HepG2 (cell line): ENCODE data around the gene TAF13. TPM values are rescaled to one million over a fixed set of nuclear protein-coding genes. Genes with fewer than 3 reads are reported as not detected.

Experiments
- ATAC-seq: fragments of 200-7000 bp; cut with Tn5 transposase; 3 replicates; pipeline ENCODE4 v1.9.1; 2020; ENCODE audit warnings: mild to moderate bottlenecking, moderate library complexity
- BruUV-seq: library from RNA; stranded (reverse); fragments of 400-500 nt; replicated peaks from 2 replicates; lab custom pipeline; 2021; lab: Mats Ljungman, UMichigan
- CTCF ChIA-PET: fragments of 300-600 bp; formaldehyde crosslinking; extraction: SDS; loops from one replicate; lab custom pipeline; 2021; ENCODE audit warnings: low total read pairs, inconsistent platforms, low intra/inter-chr PET ratio; lab: Yijun Ruan, JAX
- POLR2A ChIA-PET: fragments of 350-600 bp; sonication (Branson Sonifier 250); formaldehyde crosslinking; loops from one replicate; lab custom pipeline; 2020; ENCODE audit warnings: antibody characterized with exemption, inconsistent platforms; lab: Yijun Ruan, JAX
- DNase-seq: peaks from one replicate; pipeline ENCODE4 v3.0.0-alpha.2; 2015; ENCODE audit warnings: low spot score
- FAIRE-seq: peaks from 3 replicates; lab custom pipeline; 2011; peaks lifted over from hg19 to GRCh38; lab: Jason Lieb, UNC
- H2AFZ ChIP-seq: one replicate; pipeline ENCODE4 v1.6.1; 2011; ENCODE audit warnings: low read length, inconsistent platforms
- H3K27ac ChIP-seq: fragments of 300-600 bp; 3 replicates; pipeline ENCODE4 v1.8.0; 2011; ENCODE audit warnings: mixed run types, mild to moderate bottlenecking, mixed read lengths, low read length, inconsistent platforms; ENCODE audit not compliant: insufficient read depth; ENCODE audit errors: extremely low read length
- H3K27me3 ChIP-seq, 2 experiments: fragments of 200-600 bp in 1 of 2; 2 replicates in 1 of 2; 3 replicates in 1 of 2; pipeline versions ENCODE4 v1.6.0 to v1.8.0; 2011; ENCODE audit warnings: low read length in 2 of 2, mild to moderate bottlenecking in 2 of 2, moderate library complexity in 2 of 2, inconsistent platforms in 1 of 2; ENCODE audit not compliant: insufficient read depth in 2 of 2, control insufficient read depth in 1 of 2
- H3K36me3 ChIP-seq, 2 experiments: fragments of 200-600 bp in 1 of 2; replicated peaks in 1 of 2; 2 replicates in 1 of 2; 3 replicates in 1 of 2; pipeline versions ENCODE4 v1.5.1 to v1.8.0; 2011; ENCODE audit warnings: low read length in 2 of 2, inconsistent platforms in 1 of 2; ENCODE audit not compliant: insufficient read depth in 2 of 2, control insufficient read depth in 1 of 2
- H3K4me1 ChIP-seq: 2 replicates; pipeline ENCODE4 v1.5.1; 2012; ENCODE audit warnings: low read length, inconsistent platforms; ENCODE audit not compliant: insufficient read depth
- H3K4me2 ChIP-seq: 2 replicates; pipeline ENCODE4 v1.6.0; 2011; ENCODE audit warnings: low read depth, low read length, inconsistent platforms
- H3K4me3 ChIP-seq, 3 experiments: fragments of 200-600 bp in 1 of 3; sonication (generic), shearing (Covaris generic) in 1 of 3; replicated peaks in 1 of 3; 2 replicates each; pipeline ENCODE4 v1.5.1; 2011 to 2016; ENCODE audit warnings: low read length in 3 of 3, inconsistent platforms in 2 of 3, low read depth in 2 of 3, mild to moderate bottlenecking in 2 of 3, control low read depth in 1 of 3, mixed read lengths in 1 of 3; ENCODE audit not compliant: insufficient read depth in 1 of 3
- H3K79me2 ChIP-seq: one replicate; pipeline ENCODE4 v1.6.1; 2011; ENCODE audit warnings: low read length, inconsistent platforms; ENCODE audit not compliant: insufficient read depth
- H3K9ac ChIP-seq: 2 replicates; pipeline ENCODE4 v1.6.0; 2011; ENCODE audit warnings: mild to moderate bottlenecking, low read depth, low read length, inconsistent platforms; ENCODE audit not compliant: insufficient read depth
- H3K9me3 ChIP-seq: 2 replicates; pipeline ENCODE4 v1.5.1; 2012; ENCODE audit warnings: mild to moderate bottlenecking, low read length
- H4K20me1 ChIP-seq: 2 replicates; pipeline ENCODE4 v1.6.0; 2011; ENCODE audit warnings: inconsistent platforms, mild to moderate bottlenecking, low read length, moderate library complexity; ENCODE audit not compliant: insufficient read depth
- ARHGAP35 ChIP-seq: sonication (generic); formaldehyde crosslinking; IDR thresholded peaks from 2 replicates; pipeline ENCODE4 v1.9.0; 2022; ENCODE audit warnings: mild to moderate bottlenecking, inconsistent platforms, moderate library complexity, missing genetic modification reagents, borderline replicate concordance
- KAT8 ChIP-seq: IDR thresholded peaks from 2 replicates; pipeline ENCODE4 v1.6.1; 2016; ENCODE audit warnings: missing genetic modification reagents, missing compliant biosample characterization
- LCORL ChIP-seq, 2 experiments: fragments of 450-650 bp in 1 of 2; sonication (generic) in 1 of 2; formaldehyde crosslinking in 1 of 2; IDR thresholded peaks; 2 replicates each; pipeline versions ENCODE4 v1.5.0 to v1.6.1; 2017 to 2020; ENCODE audit warnings: antibody characterized with exemption in 1 of 2, missing genetic modification reagents in 1 of 2
- MAZ ChIP-seq, 2 experiments: sonication (generic) in 1 of 2; formaldehyde crosslinking in 1 of 2; IDR thresholded peaks; 2 replicates each; pipeline versions ENCODE4 v1.5.0 to v1.6.1; 2012 to 2020; ENCODE audit warnings: low read depth in 2 of 2, mild to moderate bottlenecking in 2 of 2, borderline replicate concordance in 1 of 2, improper control_type of control experiment in 1 of 2, low read length in 1 of 2, missing genetic modification reagents in 1 of 2, moderate library complexity in 1 of 2
- MED1 ChIP-seq: sonication (generic); formaldehyde crosslinking; IDR thresholded peaks from 2 replicates; pipeline ENCODE4 v1.4.0; 2020; ENCODE audit warnings: missing genetic modification reagents
- MEF2D ChIP-seq: sonication (generic); formaldehyde crosslinking; IDR thresholded peaks from 2 replicates; pipeline ENCODE4 v1.5.1; 2020; ENCODE audit warnings: mild to moderate bottlenecking, missing genetic modification reagents
- NPAS2 ChIP-seq: sonication (generic); formaldehyde crosslinking; IDR thresholded peaks from 2 replicates; pipeline ENCODE4 v1.8.0; 2022; ENCODE audit warnings: mild to moderate bottlenecking, missing genetic modification reagents, borderline replicate concordance
- SIX4 ChIP-seq: sonication (generic); formaldehyde crosslinking; IDR thresholded peaks from 2 replicates; pipeline ENCODE4 v1.4.0; 2020; ENCODE audit warnings: missing genetic modification reagents
- SKI ChIP-seq: fragments of 450-650 bp; IDR thresholded peaks from one replicate; pipeline ENCODE4 v1.6.1; 2018; ENCODE audit warnings: mild to moderate bottlenecking; ENCODE audit not compliant: partially characterized antibody
- SPEN ChIP-seq: sonication (generic); formaldehyde crosslinking; IDR thresholded peaks from 2 replicates; pipeline ENCODE4 v1.5.1; 2020; ENCODE audit warnings: low read depth, mild to moderate bottlenecking, missing genetic modification reagents
- STAT5B ChIP-seq: sonication (generic); formaldehyde crosslinking; IDR thresholded peaks from 2 replicates; pipeline ENCODE4 v1.4.0; 2020; ENCODE audit warnings: missing genetic modification reagents
- ZBTB21 ChIP-seq: sonication (generic); formaldehyde crosslinking; IDR thresholded peaks from 2 replicates; pipeline ENCODE4 v1.4.0; 2020; ENCODE audit warnings: missing genetic modification reagents
- ZNF10 ChIP-seq: sonication (generic); formaldehyde crosslinking; IDR thresholded peaks from 2 replicates; pipeline ENCODE4 v1.4.0; 2020; ENCODE audit warnings: mild to moderate bottlenecking, low read depth, missing genetic modification reagents, borderline replicate concordance
- ZNF180 ChIP-seq: sonication (generic); formaldehyde crosslinking; IDR thresholded peaks from 2 replicates; pipeline ENCODE4 v1.4.0; 2020; ENCODE audit warnings: low read depth, missing genetic modification reagents, borderline replicate concordance
- ZNF253 ChIP-seq: sonication (generic); formaldehyde crosslinking; IDR thresholded peaks from 2 replicates; pipeline ENCODE4 v1.8.0; 2022; ENCODE audit warnings: mild to moderate bottlenecking, missing genetic modification reagents, borderline replicate concordance
- ZNF274 ChIP-seq: sonication (generic); formaldehyde crosslinking; IDR thresholded peaks from 2 replicates; pipeline ENCODE4 v1.5.1; 2020; ENCODE audit warnings: mild to moderate bottlenecking, missing genetic modification reagents
- ZNF558 ChIP-seq: sonication (generic); formaldehyde crosslinking; IDR thresholded peaks from 2 replicates; pipeline ENCODE4 v1.9.0; 2022; ENCODE audit warnings: mild to moderate bottlenecking, missing genetic modification reagents, borderline replicate concordance
- ZNF570 ChIP-seq: sonication (generic); formaldehyde crosslinking; IDR thresholded peaks from 2 replicates; pipeline ENCODE4 v1.4.0; 2020; ENCODE audit warnings: mild to moderate bottlenecking, missing genetic modification reagents, borderline replicate concordance
- ZNF747 ChIP-seq: sonication (generic); formaldehyde crosslinking; IDR thresholded peaks from 2 replicates; pipeline ENCODE4 v1.8.1; 2023; ENCODE audit warnings: missing genetic modification reagents, mild to moderate bottlenecking, borderline replicate concordance
- ZNF777 ChIP-seq: sonication (generic); formaldehyde crosslinking; IDR thresholded peaks from 2 replicates; pipeline ENCODE4 v1.4.0; 2020; ENCODE audit warnings: missing genetic modification reagents
- WGBS: methylation state at CpG from one replicate; pipeline ENCODE4 v1.1.6; 2017; ENCODE audit warnings: low lambda C conversion rate; 5-methylcytosine and 5-hydroxymethylcytosine counted together
- in situ Hi-C: cut with HindIII; loops from 2 replicates; pipeline ENCODE4 v1.10.0; 2017; ENCODE audit warnings: low pct_unique_long_range_greater_than_20kb; ENCODE audit not compliant: extremely low pct_ligation_motif_present
- intact Hi-C: fragments of 100-400 bp; cut with micrococcal nuclease; formaldehyde crosslinking; loops from one replicate; pipeline ENCODE4 v1.10.0; 2022; ENCODE audit not compliant: unreplicated experiment
- polyA plus RNA-seq, 8 experiments: library from polyadenylated mRNA; depleted of rRNA in 3 of 8; stranded (reverse) in 7 of 8; unstranded in 1 of 8; fragments of >200 nt; fragmentation: Illumina TruSeq in 4 of 8; extraction: Trizol in 4 of 8; gene quantifications; 2 replicates each; pipeline versions ENCODE4 v1.2.1 to v1.2.3, GENCODE V29; 2011 to 2016; ENCODE audit warnings: low read depth in 4 of 8, missing spikeins in 1 of 8, mixed read lengths in 1 of 8; ENCODE audit not compliant: insufficient read depth in 1 of 8
- total RNA-seq, 5 experiments: library from RNA; depleted of rRNA; stranded (reverse); fragments of >200 nt; fragmentation: Illumina TruSeq; extraction: Trizol; gene quantifications; 2 replicates each; pipeline ENCODE4 v1.2.3, GENCODE V29; 2016; ENCODE audit warnings: low read depth in 1 of 5

The TAF13 gene
- total and polyA plus RNA-seq, 2 of the 13 experiments (the other 11 are each of a cell fraction or from before 2014, with no cell fraction given) = 11.5 to 36.3 TPM

GRCh38 chr1:109041621-109042468 is 34.0 kb downstream of the TAF13 start, which contains the start of gene WDR47:
Gene WDR47 (minus strand): TSS chr1:109042102. CDS start chr1:109023512, 18,590 bp downstream.
- in situ Hi-C loops (no loop called here), intact Hi-C loops (loop anchor here (2.0 kb wide), 1 partner anchor 79 kb away; the partner anchor contains the start of gene CLCC1)
- CTCF ChIA-PET = no interaction called here
- Histone ChIP-seq H3K4me1 (peaks cover 20% of the 10 kb centered on the region), H3K9me3 (no peaks in the 10 kb centered on the region), H3K36me3 (no peaks in the 10 kb centered on the region), H3K9ac (peak within 1 kb of the TSS; percentile 74), H3K79me2 (peaks cover 7% of the 10 kb centered on the region), H4K20me1 (no peaks in the 10 kb centered on the region), H3K4me2 (peak within 1 kb of the TSS; percentile 97), H3K4me3 (peak within 1 kb of the TSS; percentile 94 to 96 (median 95)), H2AFZ (peak within 1 kb of the TSS; percentile 97), H3K27me3 (no peaks in the 10 kb centered on the region; a peak in 1 of 5 replicates), H3K27ac (peak within 1 kb of the TSS; percentile 58)
- DNase-seq (peak; percentile 84), ATAC-seq (peak; percentile 96), FAIRE-seq (no peak)
- WGBS = 1% methylated on average over 27 of the region's 90 CpGs
- no TSS peak for BruUV-seq
- POLR2A ChIA-PET = interaction anchor here (0.6 to 2.0 kb wide), 10 partner anchors 14 to 295 kb away, joined by 3 to 16 read pairs (median 4); partner anchors contain the start of genes CLCC1, STXBP3, TAF13 and TMEM167B
- no peak for TF ChIP-seq MAZ (IDR thresholded peaks at IDR 0.05; ENCODE audit: borderline replicate concordance, low read depth, low read length)
- peak; percentile 70; the same call in 1 of the 2 replicates for TF ChIP-seq MAZ (CRISPR knock-in tag; IDR thresholded peaks at IDR 0.05; ENCODE audit: low read depth)
- no peak for TF ChIP-seq STAT5B (CRISPR knock-in tag)
- TF ChIP-seq ZNF180 (CRISPR knock-in tag) = no peak
- peak; percentile 66 for TF ChIP-seq ARHGAP35
- peak; percentile 77 for TF ChIP-seq SPEN
- no peak for TF ChIP-seq LCORL (IDR thresholded peaks at IDR 0.05)
- TF ChIP-seq LCORL (CRISPR knock-in tag; IDR thresholded peaks at IDR 0.05) = peak; percentile 45; the same call in 1 of the 2 replicates
- TF ChIP-seq MEF2D (CRISPR knock-in tag) = 0 out of 2 replicates have a peak, but pooled peaks have one; percentile 29
- TF ChIP-seq ZNF253 = no peak
- peak; percentile 73; the same call in 1 of the 2 replicates for TF ChIP-seq ZNF558 (CRISPR knock-in tag)
- no peak for TF ChIP-seq NPAS2 (CRISPR knock-in tag)
- TF ChIP-seq SIX4 (CRISPR knock-in tag) = no peak
- TF ChIP-seq SKI = no peak
- TF ChIP-seq MED1 = peak; percentile 38
- TF ChIP-seq ZNF570 (CRISPR knock-in tag) = no peak
- peak; percentile 88 for TF ChIP-seq ZNF777 (CRISPR knock-in tag)
- TF ChIP-seq ZBTB21 (CRISPR knock-in tag) = no peak
- TF ChIP-seq ZNF10 (CRISPR knock-in tag) = no peak
- peak; percentile 41; the same call in 1 of the 2 replicates for TF ChIP-seq KAT8
- TF ChIP-seq ZNF274 (CRISPR knock-in tag) = no peak
- TF ChIP-seq ZNF747 (CRISPR knock-in tag) = peak; percentile 67; the same call in 1 of the 2 replicates
